Left lung (tissue), 10 donors: ENCODE results near the gene ATP10A. TPM values are rescaled to one million over a fixed set of nuclear protein-coding genes. Genes with fewer than 3 reads are reported as not detected.

Experiments used
- ATAC-seq: fragments of 200-7000 bp; cut with Tn5 transposase; one replicate; pipeline ENCODE4 v1.9.1; 2020; ENCODE audit warnings: moderate library complexity
- DNase-seq, 4 donors: peaks; one replicate each; pipeline ENCODE4 v3.0.0-alpha.2; 2013 to 2020
- H3K27ac ChIP-seq, 2 donors: fragments of 200-600 bp; sonication (generic) in 1 of 2; one replicate each; pipeline versions ENCODE4 v1.5.0 to v1.8.0; 2020 to 2021
- H3K27me3 ChIP-seq, 2 donors: fragments of 200-600 bp; sonication (generic) in 1 of 2; one replicate each; pipeline versions ENCODE4 v1.5.0 to v1.8.0; 2020 to 2021
- H3K36me3 ChIP-seq, 2 donors: fragments of 200-600 bp; sonication (generic) in 1 of 2; one replicate each; pipeline versions ENCODE4 v1.5.0 to v1.8.0; 2020 to 2021
- H3K4me1 ChIP-seq, 2 donors: fragments of 200-600 bp; one replicate each; pipeline ENCODE4 v1.8.0; 2021
- H3K4me3 ChIP-seq, 2 donors: fragments of 200-600 bp; sonication (generic) in 1 of 2; one replicate each; pipeline versions ENCODE4 v1.5.0 to v1.8.0; 2020 to 2021; ENCODE audit warnings: mild to moderate bottlenecking in 1 of 2
- H3K9me3 ChIP-seq, 2 donors: fragments of 200-600 bp; sonication (generic) in 1 of 2; one replicate each; pipeline versions ENCODE4 v1.5.0 to v1.8.0; 2020 to 2021
- intact Hi-C, 2 donors: fragments of 100-400 bp; cut with DNase I; formaldehyde crosslinking; loops; one replicate each; pipeline versions ENCODE4 v1.11.2 to v1.14.2; 2022
- polyA plus RNA-seq, 6 donors: library from polyadenylated mRNA; unstranded; fragments of 120-200 nt; gene quantifications; one replicate each; pipeline ENCODE4 v1.2.1, GENCODE V29; 2013; ENCODE audit not compliant: insufficient read length in 6 of 6
- total RNA-seq, 2 donors: library from RNA; stranded (reverse); fragmentation: NEBNext Ultra II Directional; extraction: Animal tissue kit (Norgen Biotek cat#: 25700); gene quantifications; one replicate each; pipeline ENCODE4 v1.2.1, GENCODE V29; 2021
- TF ChIP-seq, protein P1 (sequence below), 2 donors: fragments of 200-600 bp; sonication (generic) in 1 of 2; IDR thresholded peaks; one replicate each; pipeline versions ENCODE4 v1.5.0 to v1.8.0; 2021; ENCODE audit warnings: antibody characterized with exemption in 2 of 2
- donor health status: DM: no; HTN: yes; CAD: no.
- donor health status: DM: no; HTN: no; CAD: no.

Gene ATP10A
- total and polyA plus RNA-seq, 8 donors = 0.70 to 46.1 (median 0.87) TPM

GRCh38 chr15:25687276-25687675 is 175.9 kb downstream of the ATP10A start:
- H3K27ac ChIP-seq = no peak overlapping the region
- no peaks in the 10 kb centered on the region for H3K27me3 ChIP-seq
- no peaks in the 10 kb centered on the region for H3K4me1 ChIP-seq
- DNase-seq (no peak), ATAC-seq (no peak)
- no peaks in the 10 kb centered on the region for H3K9me3 ChIP-seq
- TF ChIP-seq, protein P1, sequence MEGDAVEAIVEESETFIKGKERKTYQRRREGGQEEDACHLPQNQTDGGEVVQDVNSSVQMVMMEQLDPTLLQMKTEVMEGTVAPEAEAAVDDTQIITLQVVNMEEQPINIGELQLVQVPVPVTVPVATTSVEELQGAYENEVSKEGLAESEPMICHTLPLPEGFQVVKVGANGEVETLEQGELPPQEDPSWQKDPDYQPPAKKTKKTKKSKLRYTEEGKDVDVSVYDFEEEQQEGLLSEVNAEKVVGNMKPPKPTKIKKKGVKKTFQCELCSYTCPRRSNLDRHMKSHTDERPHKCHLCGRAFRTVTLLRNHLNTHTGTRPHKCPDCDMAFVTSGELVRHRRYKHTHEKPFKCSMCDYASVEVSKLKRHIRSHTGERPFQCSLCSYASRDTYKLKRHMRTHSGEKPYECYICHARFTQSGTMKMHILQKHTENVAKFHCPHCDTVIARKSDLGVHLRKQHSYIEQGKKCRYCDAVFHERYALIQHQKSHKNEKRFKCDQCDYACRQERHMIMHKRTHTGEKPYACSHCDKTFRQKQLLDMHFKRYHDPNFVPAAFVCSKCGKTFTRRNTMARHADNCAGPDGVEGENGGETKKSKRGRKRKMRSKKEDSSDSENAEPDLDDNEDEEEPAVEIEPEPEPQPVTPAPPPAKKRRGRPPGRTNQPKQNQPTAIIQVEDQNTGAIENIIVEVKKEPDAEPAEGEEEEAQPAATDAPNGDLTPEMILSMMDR (IDR thresholded peaks at IDR 0.05) = no peak
- H3K36me3 ChIP-seq = peaks cover 0 to 13% of the 10 kb centered on the region in 2 donors
- intact Hi-C loops = no loop called here
- H3K4me3 ChIP-seq = no peak overlapping the region

DNA sequence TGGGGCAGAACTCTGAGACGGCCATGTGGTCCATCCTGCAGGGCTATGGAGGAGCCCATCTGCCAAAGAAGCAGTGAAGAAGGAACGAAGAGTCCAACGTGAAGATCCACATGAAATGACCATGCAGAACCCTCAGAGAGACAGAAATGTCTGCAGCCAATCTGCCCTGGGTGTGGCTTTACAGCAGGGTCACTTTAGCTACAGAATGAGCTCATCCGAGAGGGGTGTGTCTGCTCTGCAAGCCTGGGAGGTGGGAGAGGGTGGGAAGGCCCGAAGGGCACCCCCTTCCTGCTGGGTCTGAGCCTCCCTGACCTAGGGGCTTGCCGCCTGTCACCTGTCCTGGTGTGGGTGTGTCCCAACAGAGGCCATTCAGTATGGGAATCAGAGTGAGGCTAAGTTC is 176.3 kb downstream of the ATP10A start:
- TF ChIP-seq, protein P1 (IDR thresholded peaks at IDR 0.05) = no peak
- no peaks in the 10 kb centered on the region for H3K4me1 ChIP-seq
- no peak for DNase-seq

DNA sequence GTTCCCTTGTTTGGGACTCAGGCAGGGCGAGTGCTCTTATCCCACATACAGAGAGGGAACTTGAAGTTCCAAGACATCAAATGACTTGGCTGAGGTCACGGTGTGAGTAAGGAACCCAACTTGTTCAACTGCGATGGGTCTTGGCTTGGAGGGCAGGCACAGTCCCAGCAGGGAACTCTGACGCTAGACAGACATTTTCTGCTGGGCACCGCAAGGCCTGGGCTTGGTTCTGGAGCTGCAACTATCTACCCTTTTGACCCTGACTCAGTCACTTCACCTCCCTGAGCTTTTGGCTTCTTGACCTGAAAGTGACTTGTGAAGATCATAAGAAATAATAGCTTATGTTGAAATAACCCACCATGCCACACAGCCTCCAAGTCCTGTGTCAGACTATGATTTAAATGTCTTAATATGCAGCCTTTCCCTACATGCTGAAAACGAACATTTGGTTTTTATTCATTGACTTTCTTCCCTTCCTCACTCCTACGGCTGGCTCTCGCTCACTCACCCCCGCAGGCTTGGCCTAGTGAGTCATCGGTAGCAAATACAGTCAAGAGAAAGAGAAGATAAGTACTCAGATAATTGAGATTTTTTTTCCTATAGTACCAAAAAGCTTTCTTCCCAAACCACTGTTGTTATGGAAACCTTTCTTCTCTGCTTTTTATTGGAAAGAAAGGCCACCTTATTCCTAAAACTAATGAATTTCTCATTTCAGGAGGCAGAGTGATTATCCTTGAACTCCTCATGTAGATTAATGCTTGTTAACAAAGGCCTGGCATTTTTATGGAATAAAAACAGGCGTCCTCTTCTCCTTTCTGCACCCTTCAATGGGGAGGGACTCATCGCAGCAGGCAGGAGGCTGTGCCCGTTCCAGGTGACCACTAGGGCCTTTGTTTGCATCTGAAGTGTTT is 178.4 kb downstream of the ATP10A start:
- intact Hi-C loops = no loop called here
- no peak overlapping the region for H3K27ac ChIP-seq
- no peaks in the 10 kb centered on the region for H3K27me3 ChIP-seq
- H3K36me3 ChIP-seq = peaks cover 0 to 14% of the 10 kb centered on the region in 2 donors
- DNase-seq (peak in 1 of 4 donors; percentile 49), ATAC-seq (peak; percentile 73)
- H3K9me3 ChIP-seq = no peaks in the 10 kb centered on the region
- H3K4me3 ChIP-seq = no peak overlapping the region
- H3K4me1 ChIP-seq = no peaks in the 10 kb centered on the region
- TF ChIP-seq, protein P1 (IDR thresholded peaks at IDR 0.05) = no peak

More for the DNA sequence above, 176.3 kb downstream of the ATP10A start:
- Histone ChIP-seq H3K36me3 (peaks cover 0 to 13% of the 10 kb centered on the region in 2 donors), H3K27me3 (no peaks in the 10 kb centered on the region), H3K9me3 (no peaks in the 10 kb centered on the region), H3K27ac (no peak overlapping the region), H3K4me3 (no peak overlapping the region)
- intact Hi-C loops = no loop called here
- no peak for ATAC-seq

DNA sequence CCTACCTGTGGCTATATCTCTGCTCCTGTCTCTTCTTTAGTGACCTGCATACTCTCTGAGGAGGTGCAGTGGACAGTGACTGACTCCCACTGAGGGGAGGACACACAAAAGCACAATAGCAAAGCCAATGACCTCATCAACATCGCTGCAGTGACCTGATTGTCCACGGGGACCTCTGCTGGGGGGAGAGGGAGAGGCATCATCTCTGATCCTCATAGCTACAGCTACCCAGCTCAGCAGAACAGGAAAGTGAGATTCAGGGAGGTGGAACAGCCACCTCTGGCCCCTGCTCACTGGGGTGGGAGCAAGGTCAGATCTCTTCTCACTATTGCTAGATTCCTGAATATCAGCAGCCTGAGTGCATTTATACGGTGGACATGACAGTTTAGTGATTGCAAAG is 179.2 kb downstream of the ATP10A start:
- intact Hi-C loops = no loop called here
- ATAC-seq (no peak), DNase-seq (no peak)
- H3K27me3 ChIP-seq = no peaks in the 10 kb centered on the region
- peaks cover 0 to 21% of the 10 kb centered on the region in 2 donors for H3K36me3 ChIP-seq
- H3K4me1 ChIP-seq = no peaks in the 10 kb centered on the region
- H3K4me3 ChIP-seq = no peak overlapping the region
- no peak overlapping the region for H3K27ac ChIP-seq
- TF ChIP-seq, protein P1 (IDR thresholded peaks at IDR 0.05) = no peak
- H3K9me3 ChIP-seq = no peaks in the 10 kb centered on the region

GRCh38 chr15:25683415-25683814 is 179.7 kb downstream of the ATP10A start:
- no peaks in the 10 kb centered on the region for H3K4me1 ChIP-seq
- H3K9me3 ChIP-seq = no peaks in the 10 kb centered on the region
- peaks cover 0 to 21% of the 10 kb centered on the region in 2 donors for H3K36me3 ChIP-seq
- no peak overlapping the region for H3K27ac ChIP-seq
- H3K27me3 ChIP-seq = no peaks in the 10 kb centered on the region
- H3K4me3 ChIP-seq = no peak overlapping the region
- DNase-seq (no peak), ATAC-seq (no peak)
- TF ChIP-seq, protein P1 (IDR thresholded peaks at IDR 0.05) = no peak
- intact Hi-C loops = no loop called here
